ENCODE results near the gene FAM53B.

FAM53B gene

DNA sequence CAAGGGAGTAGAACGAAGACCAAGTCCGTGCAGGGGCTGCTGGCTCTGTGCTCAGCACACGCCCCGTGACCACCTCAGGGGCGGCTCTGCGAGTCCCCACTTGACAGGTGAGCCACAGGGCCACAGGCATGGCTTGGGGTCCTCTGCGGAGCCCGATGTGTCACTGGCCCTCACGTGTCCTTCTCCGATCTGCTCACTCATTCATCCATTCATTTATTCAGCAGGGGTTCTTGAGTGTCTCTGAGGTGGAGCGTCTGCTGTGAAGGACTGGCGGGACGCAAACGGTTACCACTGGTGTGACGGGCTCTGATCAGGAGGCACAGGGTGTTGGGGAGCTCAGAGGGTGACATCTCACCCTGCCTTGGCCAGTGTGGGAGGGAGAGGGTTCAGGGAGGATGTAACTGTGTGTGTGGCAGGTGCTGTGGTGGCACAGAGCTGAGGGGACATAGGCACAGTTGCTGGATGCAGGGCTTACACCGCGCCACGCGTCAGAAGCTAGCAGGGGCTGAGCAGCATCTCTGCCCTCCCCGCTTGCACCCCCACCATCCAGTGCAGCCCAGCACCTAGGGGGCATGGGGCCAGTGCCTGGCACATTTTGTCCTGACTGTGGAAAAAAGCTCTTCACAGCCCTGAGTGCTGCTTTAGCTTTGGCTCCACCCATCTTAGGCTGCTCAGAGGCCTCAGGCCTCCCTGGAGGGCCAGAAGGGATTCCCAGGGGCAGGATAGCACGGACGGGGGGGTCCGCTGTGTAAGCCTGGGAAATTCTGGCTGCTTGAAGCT, 165.8 kb downstream of the FAM53B start:
- no peak overlapping the region for H3K27ac Mint-ChIP-seq
- H3K36me3 Mint-ChIP-seq: no peaks in the 10 kb centered on the region
- no peak overlapping the region for H3K4me3 Mint-ChIP-seq
- ATAC-seq: no peak
- no peak for DNase-seq (ENCODE audit: low spot score in 2 of 2)
- H3K9me3 Mint-ChIP-seq: peaks cover 6% of the 10 kb centered on the region
- peaks cover 14% of the 10 kb centered on the region for H3K4me1 Mint-ChIP-seq

DNA sequence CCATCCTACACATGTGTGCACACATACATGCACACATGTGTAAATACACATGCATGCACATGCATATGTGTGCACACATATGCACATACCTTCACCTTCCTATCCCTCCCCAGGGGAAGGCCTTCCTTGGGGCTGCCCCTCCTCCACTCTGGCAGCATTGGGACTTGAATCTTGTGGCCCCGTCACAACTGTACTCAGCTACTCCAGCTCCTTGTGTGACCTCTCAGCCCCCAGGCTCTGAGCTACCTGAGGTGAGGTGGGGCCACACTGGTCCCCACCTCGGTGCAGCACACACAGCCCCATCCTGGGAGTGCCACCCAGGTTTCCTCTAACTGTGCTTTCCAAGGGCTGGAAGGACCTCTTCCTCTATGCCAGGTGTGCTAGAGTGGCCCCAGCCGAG, 166.5 kb downstream of the FAM53B start:
- no peak overlapping the region for H3K27ac Mint-ChIP-seq
- peaks cover 14% of the 10 kb centered on the region for H3K4me1 Mint-ChIP-seq
- H3K4me3 Mint-ChIP-seq: no peak overlapping the region
- no peak for ATAC-seq
- no peaks in the 10 kb centered on the region for H3K36me3 Mint-ChIP-seq
- no peak for DNase-seq (ENCODE audit: low spot score in 2 of 2)
- peaks cover 4% of the 10 kb centered on the region for H3K9me3 Mint-ChIP-seq

DNA sequence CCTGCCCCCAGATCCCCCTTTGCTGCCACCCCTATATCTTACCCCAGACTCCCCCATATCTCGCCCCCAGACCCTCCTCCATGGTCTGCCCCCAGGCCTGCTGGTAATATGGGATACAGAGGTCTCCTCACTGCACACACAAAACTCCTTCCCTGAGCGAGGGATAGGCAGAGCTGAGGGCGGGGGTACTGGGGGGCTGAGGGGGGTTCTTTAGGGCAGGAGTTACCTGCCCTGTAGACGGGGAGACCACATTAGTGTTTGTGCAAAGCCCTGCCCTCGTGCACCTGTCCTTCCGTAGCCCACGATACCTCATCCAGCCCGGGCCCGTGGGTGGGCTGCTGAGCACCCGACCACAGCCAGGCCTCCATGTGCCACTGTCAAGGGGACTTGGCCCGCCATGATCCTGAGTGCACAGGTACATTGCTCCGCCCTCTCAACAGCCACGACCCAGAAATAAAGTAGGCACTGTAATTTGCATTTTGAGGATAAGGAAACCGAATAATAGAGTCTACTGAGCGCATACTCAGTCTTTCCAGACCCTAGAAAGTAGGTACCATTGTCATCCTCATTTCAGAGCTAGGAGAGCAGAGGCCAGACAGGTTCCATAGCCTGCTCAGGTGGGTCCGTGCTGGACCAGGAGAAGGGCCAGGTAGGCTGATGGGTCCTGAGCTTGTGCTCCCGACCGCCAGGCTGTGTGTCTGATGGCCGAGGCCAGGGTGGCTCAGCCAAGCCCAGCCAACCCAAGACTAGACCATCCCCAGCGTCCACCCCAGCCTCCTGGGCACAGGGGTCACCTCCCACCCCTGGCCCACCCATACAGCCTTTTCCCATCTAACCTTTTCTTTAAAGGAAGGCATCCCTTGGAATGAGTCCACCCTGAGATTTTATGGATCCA, 167.4 kb downstream of the FAM53B start:
- H3K4me3 Mint-ChIP-seq: no peak overlapping the region
- H3K4me1 Mint-ChIP-seq: peaks cover 16% of the 10 kb centered on the region
- H3K9me3 Mint-ChIP-seq: peaks cover 4% of the 10 kb centered on the region

DNA sequence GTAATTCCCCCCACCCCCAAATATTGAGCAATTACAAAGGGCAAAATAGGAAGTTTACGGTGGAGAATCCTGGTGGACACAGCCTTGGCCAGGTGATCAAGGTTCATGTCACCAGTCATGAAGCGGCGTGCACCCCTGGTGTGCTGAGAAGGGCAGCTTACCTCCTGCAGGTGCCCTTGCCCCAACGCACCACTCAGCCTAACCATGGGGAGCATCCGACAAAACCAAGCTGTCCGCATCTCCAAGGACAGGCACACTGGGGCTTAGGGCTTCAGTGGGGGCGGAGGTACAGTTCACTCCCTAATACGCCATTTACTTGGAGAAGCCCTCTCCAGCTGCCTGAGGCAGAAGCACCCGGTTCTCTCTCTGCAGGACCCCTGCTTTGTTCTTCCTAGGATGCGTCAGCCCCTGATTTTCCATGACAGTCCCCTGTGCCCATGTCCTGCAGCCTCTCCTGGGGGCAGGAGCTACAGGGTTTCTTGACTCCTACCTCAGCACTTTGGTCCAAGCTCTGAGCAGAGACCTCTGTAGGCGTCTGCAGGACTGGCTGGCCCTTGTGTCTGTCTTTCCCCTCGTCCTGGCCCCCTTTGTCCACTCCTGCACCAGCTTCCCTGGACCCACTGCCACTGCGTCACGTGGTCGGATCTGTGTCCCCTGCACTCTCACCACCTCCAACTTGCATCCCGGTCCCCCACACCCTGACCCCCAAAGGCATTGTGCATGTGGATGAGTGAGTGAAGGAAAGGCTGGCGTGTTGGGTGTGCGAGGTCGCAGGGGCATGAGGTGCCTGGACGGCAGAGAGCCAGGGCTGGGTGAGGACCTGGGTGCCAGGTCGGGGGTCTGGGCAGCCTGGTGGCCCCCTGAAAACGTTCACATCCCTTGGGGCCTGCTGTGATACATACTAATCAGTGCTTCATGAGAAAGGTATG, 168.8 kb downstream of the FAM53B start:
- H3K4me3 Mint-ChIP-seq: no peak overlapping the region
- no peaks in the 10 kb centered on the region for H3K9me3 Mint-ChIP-seq
- DNase-seq (ENCODE audit: low spot score in 2 of 2) (no peak), ATAC-seq (no peak)
- H3K4me1 Mint-ChIP-seq: peaks cover 20% of the 10 kb centered on the region
- no peak overlapping the region for H3K27ac Mint-ChIP-seq
- H3K36me3 Mint-ChIP-seq: no peaks in the 10 kb centered on the region

More for the DNA sequence above, 167.4 kb downstream of the FAM53B start:
- Mint-ChIP-seq H3K36me3 (no peaks in the 10 kb centered on the region), H3K27ac (no peak overlapping the region)
- DNase-seq (ENCODE audit: low spot score in 2 of 2): no peak
- ATAC-seq: no peak

DNA sequence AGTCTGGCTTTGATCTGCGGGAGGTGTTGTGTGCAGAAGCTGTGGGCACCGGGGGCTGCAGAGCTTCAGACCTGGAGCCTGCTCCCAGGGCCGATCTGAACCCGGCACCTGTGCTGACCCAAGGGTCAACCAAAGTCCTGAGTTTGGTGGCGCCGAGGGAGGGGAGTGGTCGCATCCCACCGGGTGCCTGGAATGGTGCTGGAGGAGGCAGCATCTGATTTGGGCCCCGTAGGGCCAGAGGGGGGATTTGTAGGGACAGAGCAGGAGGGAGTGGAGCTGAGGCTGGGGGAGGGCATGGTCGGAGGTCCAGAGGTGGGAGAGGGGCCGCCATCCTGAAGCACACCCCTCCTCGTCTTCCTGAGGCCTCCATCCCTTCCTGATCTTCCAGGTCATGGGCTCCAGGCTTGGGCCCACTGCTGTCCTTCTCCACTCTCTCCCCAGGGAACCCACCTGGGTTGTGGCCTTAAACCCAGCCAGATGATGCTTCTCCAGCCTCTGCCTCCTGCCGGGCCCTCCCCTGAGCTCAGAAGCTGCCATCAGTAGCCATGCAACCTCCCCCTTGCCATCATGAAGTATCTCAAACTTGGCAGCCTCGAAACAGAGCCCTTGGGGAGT, 169.6 kb downstream of the FAM53B start:
- peaks cover 20% of the 10 kb centered on the region for H3K4me1 Mint-ChIP-seq
- no peaks in the 10 kb centered on the region for H3K36me3 Mint-ChIP-seq
- no peak for ATAC-seq
- DNase-seq (ENCODE audit: low spot score in 2 of 2): no peak
- H3K9me3 Mint-ChIP-seq: no peaks in the 10 kb centered on the region
- no peak overlapping the region for H3K27ac Mint-ChIP-seq
- H3K4me3 Mint-ChIP-seq: no peak overlapping the region

DNA sequence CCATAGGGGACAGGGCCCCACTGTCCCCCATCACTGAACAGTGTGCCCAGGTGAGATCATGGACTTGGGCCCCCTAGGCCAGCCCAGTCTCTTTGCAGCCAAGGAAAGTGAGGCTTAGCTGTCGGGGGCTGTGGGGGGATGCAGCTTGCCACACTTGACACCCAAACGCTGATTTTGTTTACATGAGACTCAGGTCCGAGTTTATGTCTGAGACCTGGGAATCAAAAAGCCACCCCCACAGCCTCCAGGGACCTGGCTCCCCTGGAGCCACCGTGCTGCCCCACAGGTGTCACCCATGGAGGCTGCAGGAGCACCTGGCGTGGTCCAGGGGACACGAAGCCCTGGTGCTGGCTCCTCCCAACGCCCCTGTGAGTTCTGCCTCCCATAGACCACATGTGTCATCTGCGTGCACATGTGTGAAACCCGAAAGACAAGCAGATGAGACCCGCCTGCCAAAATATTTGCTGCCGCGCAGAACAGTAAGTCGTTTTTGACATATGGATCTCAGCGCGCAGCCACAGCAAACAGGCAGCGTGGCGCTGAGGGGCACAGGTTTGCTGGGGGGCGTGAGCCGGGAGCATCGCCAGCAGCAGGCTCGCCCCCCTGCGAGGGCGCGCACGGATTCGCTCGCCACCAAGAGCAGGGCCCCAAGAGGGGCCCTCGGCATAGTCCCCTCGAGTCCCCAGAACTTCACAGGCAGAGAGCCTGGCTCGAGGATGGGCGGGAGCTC, 170.3 kb downstream of the FAM53B start:
- H3K36me3 Mint-ChIP-seq: no peaks in the 10 kb centered on the region
- no peak overlapping the region for H3K27ac Mint-ChIP-seq
- H3K4me1 Mint-ChIP-seq: peaks cover 20% of the 10 kb centered on the region
- H3K4me3 Mint-ChIP-seq: no peak overlapping the region
- DNase-seq (ENCODE audit: low spot score in 2 of 2) (no peak), ATAC-seq (no peak)
- H3K9me3 Mint-ChIP-seq: no peaks in the 10 kb centered on the region

DNA sequence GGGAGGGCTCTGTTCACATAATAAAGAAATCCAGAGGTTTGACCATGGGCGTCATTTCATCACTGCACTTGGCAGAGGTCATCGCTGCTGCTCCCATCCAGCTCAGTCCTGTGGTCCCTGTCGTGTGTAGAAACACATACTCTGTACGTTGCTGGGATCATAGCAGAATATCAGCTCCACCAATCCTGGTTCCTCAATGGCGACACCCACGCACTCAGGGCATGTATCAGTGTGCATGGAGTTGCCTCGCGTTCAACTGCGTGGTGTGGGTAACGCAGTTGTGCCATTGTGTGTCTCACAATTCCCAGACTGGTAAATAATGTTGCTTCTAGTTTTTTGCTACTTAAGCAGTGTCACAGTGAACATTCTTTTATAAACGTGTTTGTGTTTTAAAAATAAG, 171.4 kb downstream of the FAM53B start:
- H3K4me3 Mint-ChIP-seq: no peak overlapping the region
- ATAC-seq: no peak
- H3K36me3 Mint-ChIP-seq: no peaks in the 10 kb centered on the region
- H3K9me3 Mint-ChIP-seq: no peaks in the 10 kb centered on the region
- no peak overlapping the region for H3K27ac Mint-ChIP-seq
- peaks cover 13% of the 10 kb centered on the region for H3K4me1 Mint-ChIP-seq
- DNase-seq (ENCODE audit: low spot score in 2 of 2): no peak

DNA sequence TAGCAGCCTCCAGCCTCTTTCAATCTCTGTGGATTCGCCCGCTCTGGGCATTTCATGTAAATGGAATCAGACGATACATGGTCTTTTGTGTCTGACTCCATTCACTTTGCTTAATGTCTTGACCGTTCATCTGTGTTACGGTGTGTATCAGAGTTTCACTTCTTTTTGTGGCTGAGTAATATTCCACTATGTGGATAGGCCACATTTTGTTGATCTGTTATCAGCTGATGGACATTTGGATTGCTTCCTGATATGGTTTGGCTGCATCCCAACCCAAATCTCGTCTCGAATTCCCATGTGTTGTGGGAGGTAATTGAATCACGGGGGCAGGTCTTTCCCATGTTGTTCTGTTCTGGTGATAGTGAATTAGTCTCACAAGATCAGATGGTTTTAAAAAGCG, 173.5 kb downstream of the FAM53B start:
- H3K9me3 Mint-ChIP-seq: no peaks in the 10 kb centered on the region
- no peak overlapping the region for H3K4me3 Mint-ChIP-seq
- H3K4me1 Mint-ChIP-seq: peaks cover 9% of the 10 kb centered on the region
- H3K27ac Mint-ChIP-seq: no peak overlapping the region
- no peaks in the 10 kb centered on the region for H3K36me3 Mint-ChIP-seq
- ATAC-seq (no peak), DNase-seq (ENCODE audit: low spot score in 2 of 2) (no peak)

DNA sequence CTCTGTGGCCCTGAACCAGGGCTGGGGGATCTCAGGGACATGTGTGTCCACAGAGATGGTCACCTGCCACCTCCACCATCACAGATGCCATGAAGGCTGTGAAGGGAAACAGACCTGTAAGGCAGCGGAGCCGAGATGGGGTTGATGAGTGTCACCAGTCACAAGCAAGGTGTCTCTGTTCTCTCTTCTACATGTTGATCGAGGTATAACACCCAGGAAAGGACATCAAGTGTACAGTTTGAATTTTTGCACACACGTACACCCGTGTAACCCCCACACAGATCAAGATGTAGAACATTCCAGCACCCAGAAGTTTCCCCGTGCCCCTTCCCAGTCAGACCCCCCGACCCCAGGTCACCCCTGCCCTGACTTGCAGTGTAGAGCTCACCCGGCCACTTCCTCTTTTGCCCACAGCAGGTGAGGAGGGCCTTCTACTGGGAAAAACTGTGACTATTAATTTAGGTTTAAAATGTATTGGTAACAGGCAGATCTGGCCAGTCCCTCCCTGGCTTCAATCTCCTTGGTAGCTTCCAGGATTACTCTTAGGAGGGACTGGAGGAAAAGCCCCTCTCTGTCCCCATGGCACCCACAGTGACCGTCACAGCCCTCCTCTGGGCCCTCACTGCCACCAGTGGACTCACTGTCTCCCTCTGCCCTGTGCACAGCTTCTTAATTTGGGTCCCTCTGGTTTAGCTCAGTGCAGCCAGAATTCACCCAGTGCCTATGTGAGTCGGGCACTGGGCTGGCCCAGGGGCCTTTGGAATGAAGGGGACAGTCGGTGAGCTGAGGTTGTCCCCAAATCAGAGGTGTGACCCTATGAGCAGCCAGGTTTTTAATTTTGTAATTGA, 174.3 kb downstream of the FAM53B start:
- H3K27ac Mint-ChIP-seq: no peak overlapping the region
- H3K4me3 Mint-ChIP-seq: no peak overlapping the region
- DNase-seq (ENCODE audit: low spot score in 2 of 2) (no peak), ATAC-seq (no peak)
- no peaks in the 10 kb centered on the region for H3K9me3 Mint-ChIP-seq
- no peaks in the 10 kb centered on the region for H3K36me3 Mint-ChIP-seq
- peaks cover 6% of the 10 kb centered on the region for H3K4me1 Mint-ChIP-seq

Data from stimulated activated effector memory CD8-positive, alpha-beta T cell treated with anti-CD3 and anti-CD28 coated beads, Interleukin-12 subunit alpha, Interleukin-12 subunit beta, amount 100 ng/mL, for 72 hours (primary cell).